ENCODE measurements around the gene SDK2. TPM values are rescaled to one million over a fixed set of nuclear protein-coding genes. Genes with fewer than 3 reads are reported as not detected.

SDK2 gene
- total RNA-seq, 4 donors from 2014 or later, result 1.5 to 7.0 (median 3.7) TPM

DNA sequence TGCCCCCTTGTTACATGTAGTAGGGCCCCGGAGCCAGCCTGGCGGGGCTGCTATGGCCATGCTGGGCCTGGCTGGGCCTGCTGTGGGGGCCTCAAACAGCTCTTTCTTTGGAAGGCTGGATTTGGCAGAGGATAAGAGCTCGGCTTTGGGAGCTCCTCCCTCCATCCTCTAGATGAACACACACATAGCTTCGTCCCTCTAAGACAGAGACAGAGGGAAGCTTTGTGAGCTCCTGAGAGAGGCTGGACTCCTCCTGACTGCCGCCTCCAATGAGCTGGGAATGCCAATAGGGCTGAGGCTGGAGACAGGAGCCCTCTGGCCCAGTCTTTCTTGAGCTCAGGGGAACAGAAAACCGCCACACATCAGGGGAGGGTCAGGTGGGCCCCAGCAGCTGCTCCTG, 295.1 kb downstream of the SDK2 start:
- TF ChIP-seq POLR2A (IDR thresholded peaks at IDR 0.05), result no peak
- TF ChIP-seq, protein P1, sequence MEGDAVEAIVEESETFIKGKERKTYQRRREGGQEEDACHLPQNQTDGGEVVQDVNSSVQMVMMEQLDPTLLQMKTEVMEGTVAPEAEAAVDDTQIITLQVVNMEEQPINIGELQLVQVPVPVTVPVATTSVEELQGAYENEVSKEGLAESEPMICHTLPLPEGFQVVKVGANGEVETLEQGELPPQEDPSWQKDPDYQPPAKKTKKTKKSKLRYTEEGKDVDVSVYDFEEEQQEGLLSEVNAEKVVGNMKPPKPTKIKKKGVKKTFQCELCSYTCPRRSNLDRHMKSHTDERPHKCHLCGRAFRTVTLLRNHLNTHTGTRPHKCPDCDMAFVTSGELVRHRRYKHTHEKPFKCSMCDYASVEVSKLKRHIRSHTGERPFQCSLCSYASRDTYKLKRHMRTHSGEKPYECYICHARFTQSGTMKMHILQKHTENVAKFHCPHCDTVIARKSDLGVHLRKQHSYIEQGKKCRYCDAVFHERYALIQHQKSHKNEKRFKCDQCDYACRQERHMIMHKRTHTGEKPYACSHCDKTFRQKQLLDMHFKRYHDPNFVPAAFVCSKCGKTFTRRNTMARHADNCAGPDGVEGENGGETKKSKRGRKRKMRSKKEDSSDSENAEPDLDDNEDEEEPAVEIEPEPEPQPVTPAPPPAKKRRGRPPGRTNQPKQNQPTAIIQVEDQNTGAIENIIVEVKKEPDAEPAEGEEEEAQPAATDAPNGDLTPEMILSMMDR (IDR thresholded peaks at IDR 0.05), result no peak
- intact Hi-C loops (cut with DNase I), result no loop called here
- no peak for DNase-seq
- no peak overlapping the region for H3K27ac ChIP-seq
- WGBS, 2 donors, result 75 to 79% methylated on average over 6 of the region's 6 CpGs
- H3K27me3 ChIP-seq, result no peaks in the 10 kb centered on the region
- H3K4me1 ChIP-seq, result no peaks in the 10 kb centered on the region
- H3K36me3 ChIP-seq, result no peaks in the 10 kb centered on the region
- no peaks in the 10 kb centered on the region for H3K9me3 ChIP-seq
- no peak overlapping the region for H3K4me3 ChIP-seq (replicated peaks in 1 of 3)

DNA sequence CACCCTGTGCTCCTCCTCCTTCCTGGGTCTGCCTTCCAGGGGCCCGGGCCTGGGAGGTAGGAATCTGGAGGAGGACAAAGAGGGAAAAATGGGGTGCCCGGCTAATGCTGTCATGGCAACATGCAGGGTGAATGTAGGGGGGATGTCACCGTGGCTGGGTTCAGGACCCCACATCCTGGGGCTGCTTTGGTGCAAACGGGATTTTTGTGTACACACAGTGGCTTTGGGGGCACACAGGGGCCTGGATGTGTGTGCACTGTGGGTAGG, 295.5 kb downstream of the SDK2 start:
- 59 to 72% methylated on average over 4 of the region's 4 CpGs for WGBS, 2 donors
- no peaks in the 10 kb centered on the region for H3K9me3 ChIP-seq
- no peak overlapping the region for H3K27ac ChIP-seq
- peaks cover 0 to 1% of the 10 kb centered on the region in 2 donors for H3K4me1 ChIP-seq
- TF ChIP-seq, protein P1 (IDR thresholded peaks at IDR 0.05), result no peak
- TF ChIP-seq POLR2A (IDR thresholded peaks at IDR 0.05), result no peak
- no peak for DNase-seq
- no peak overlapping the region for H3K4me3 ChIP-seq (replicated peaks in 1 of 3)
- H3K36me3 ChIP-seq, result no peaks in the 10 kb centered on the region
- intact Hi-C loops (cut with DNase I), result no loop called here
- H3K27me3 ChIP-seq, result no peaks in the 10 kb centered on the region

DNA sequence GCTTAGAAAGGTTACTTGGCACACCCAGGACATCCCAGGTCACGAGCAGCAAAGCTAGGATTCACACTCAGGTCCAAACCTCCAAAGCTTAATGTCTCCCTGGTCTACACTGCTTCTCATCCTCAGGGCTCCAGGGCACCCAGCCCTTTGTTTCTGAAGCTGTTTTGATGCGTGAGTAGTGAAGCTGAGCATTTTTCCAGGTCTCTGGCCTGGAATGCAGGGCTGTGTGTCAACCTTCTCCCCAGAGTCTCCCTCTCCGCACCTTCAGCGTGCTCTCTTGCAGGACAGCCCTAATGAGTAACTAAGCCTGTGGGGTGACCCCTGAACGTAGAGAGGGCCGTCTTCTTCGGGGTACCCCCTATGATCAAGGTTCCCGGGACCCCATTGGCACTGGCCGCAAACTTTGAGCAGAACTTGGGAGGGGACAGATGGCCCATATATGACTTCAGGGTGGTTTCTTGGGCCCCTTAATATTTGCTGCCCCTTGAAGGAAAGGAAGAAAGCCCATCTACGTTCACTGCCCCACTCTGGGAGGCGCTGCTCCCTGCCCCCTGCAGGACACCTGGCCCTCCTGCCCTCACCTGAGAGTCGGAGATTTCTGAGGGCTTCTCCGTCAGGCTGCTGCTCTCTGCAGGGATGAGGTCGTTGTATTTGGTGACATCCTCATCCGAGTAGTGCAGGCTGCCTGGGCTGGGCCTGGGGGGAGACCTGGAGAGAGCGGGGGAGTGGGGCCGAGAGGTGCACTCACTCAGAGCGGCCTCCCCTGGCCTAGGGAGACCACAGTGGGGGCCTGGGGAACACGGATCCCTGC, 296.0 kb downstream of the SDK2 start:
- Histone ChIP-seq H3K9me3 (no peaks in the 10 kb centered on the region), H3K4me3 (replicated peaks in 1 of 3) (no peak overlapping the region), H3K27ac (no peak overlapping the region), H3K36me3 (no peaks in the 10 kb centered on the region), H3K4me1 (peaks cover under 1 to 7% of the 10 kb centered on the region in 2 donors), H3K27me3 (no peaks in the 10 kb centered on the region)
- TF ChIP-seq POLR2A (IDR thresholded peaks at IDR 0.05), result no peak
- TF ChIP-seq, protein P1 (IDR thresholded peaks at IDR 0.05), result no peak
- intact Hi-C loops (cut with DNase I), result no loop called here
- 86% methylated on average over 18 to 19 of the region's 19 CpGs for WGBS, 2 donors
- DNase-seq, result no peak

DNA sequence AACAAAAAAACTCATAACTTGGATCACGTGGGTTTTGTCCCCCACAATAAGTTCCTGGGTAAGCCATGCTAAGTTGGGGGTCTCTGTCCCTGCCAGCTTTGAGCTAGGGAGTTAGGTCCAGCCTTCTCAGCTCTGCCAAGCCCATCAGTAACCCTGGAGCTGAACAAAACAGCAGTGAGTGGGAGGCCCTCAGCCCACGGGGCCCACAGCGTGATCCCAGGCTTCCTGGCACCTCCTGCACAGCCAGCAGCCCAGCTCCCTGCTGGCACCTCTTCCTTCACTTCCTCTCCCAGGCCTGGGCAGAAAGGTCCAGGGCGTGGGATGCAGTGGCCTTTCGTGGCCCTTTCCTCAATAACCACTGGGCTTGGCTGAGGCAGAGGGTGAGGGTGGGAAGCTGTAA, 296.9 kb downstream of the SDK2 start:
- H3K4me1 ChIP-seq, result peaks cover 9 to 15% of the 10 kb centered on the region in 2 donors
- no peaks in the 10 kb centered on the region for H3K9me3 ChIP-seq
- TF ChIP-seq POLR2A (IDR thresholded peaks at IDR 0.05), result no peak
- TF ChIP-seq, protein P1 (IDR thresholded peaks at IDR 0.05), result no peak
- no peaks in the 10 kb centered on the region for H3K36me3 ChIP-seq
- no peak overlapping the region for H3K27ac ChIP-seq
- no peaks in the 10 kb centered on the region for H3K27me3 ChIP-seq
- intact Hi-C loops (cut with DNase I), result no loop called here
- WGBS, 2 donors, result 0 to 80% methylated on average over 1 to 3 of the region's 5 CpGs
- DNase-seq, result no peak
- H3K4me3 ChIP-seq (replicated peaks in 1 of 3), result no peak overlapping the region

DNA sequence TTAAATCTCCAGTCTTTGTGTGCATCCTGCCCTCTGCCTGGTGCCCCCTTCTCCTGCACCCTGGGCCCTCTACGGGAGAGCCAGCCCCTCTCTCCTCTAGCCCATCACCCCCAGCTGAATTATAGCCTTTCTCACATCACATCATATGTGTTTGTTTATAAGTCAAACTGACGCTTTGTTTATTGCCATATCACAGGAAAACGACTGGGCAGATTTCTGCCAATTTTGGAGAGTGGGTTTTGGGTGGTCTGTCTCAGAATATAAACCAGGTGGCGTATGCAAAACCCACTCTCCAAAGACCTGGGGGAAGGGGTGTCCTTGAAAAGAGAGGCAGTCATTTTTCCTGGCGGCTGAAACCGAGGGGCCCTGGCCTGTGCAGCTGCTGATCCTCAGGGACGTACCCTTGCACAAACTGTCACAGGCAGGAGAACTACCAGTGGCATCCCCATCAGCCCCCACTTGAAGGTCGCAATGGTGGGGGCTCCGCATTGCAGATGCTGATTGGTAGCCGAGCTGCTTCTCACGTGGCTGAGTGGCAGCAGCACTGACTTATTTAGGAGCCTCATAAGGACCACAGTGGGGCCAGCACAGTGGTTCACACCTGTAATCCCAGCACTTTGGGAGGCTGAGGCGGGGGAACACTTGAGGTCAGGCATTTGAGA, 297.6 kb downstream of the SDK2 start:
- Histone ChIP-seq H3K4me3 (replicated peaks in 1 of 3) (no peak overlapping the region), H3K4me1 (peaks cover 12 to 22% of the 10 kb centered on the region in 2 donors), H3K27ac (no peak overlapping the region), H3K36me3 (no peaks in the 10 kb centered on the region), H3K9me3 (no peaks in the 10 kb centered on the region), H3K27me3 (no peaks in the 10 kb centered on the region)
- no peak for TF ChIP-seq POLR2A (IDR thresholded peaks at IDR 0.05)
- TF ChIP-seq, protein P1 (IDR thresholded peaks at IDR 0.05), result no peak
- no peak for DNase-seq
- 87% methylated on average over 8 to 12 of the region's 12 CpGs for WGBS, 2 donors
- intact Hi-C loops (cut with DNase I), result no loop called here

Data from thyroid gland (tissue), 4 donors.